GM18502 (cell line): ENCODE results near the gene CUL1.

Experiments used
- ATAC-seq: cut with Tn5 transposase; IDR thresholded peaks from one replicate; pipeline ENCODE4 v1.9.1; 2021; ENCODE audit warnings: mild to moderate bottlenecking; ENCODE audit not compliant: unreplicated experiment, poor library complexity

The CUL1 gene

GRCh38 chr7:148796841-148797240 lies 98.1 kb downstream of the CUL1 start:
- ATAC-seq, result no peak

- ATAC-seq, result no peak
Observed at GRCh38 chr7:148799893-148800555, 101.3 kb downstream of the CUL1 start.

- no peak for ATAC-seq
Observed at GRCh38 chr7:148800677-148801076, 102.0 kb downstream of the CUL1 start.

GRCh38 chr7:148802101-148802493 lies 103.4 kb downstream of the CUL1 start:
- ATAC-seq, result no peak

GRCh38 chr7:148803094-148803493 lies 104.4 kb downstream of the CUL1 start:
- no peak for ATAC-seq

GRCh38 chr7:148804343-148805235 lies 105.9 kb downstream of the CUL1 start:
- no peak for ATAC-seq

GRCh38 chr7:148806187-148806586 lies 107.5 kb downstream of the CUL1 start:
- no peak for ATAC-seq

GRCh38 chr7:148807436-148807835 lies 108.7 kb downstream of the CUL1 start:
- ATAC-seq, result no peak

- no peak for ATAC-seq
Observed at GRCh38 chr7:148809856-148810255, 111.2 kb downstream of the CUL1 start.

GRCh38 chr7:148811892-148812291 lies 113.2 kb downstream of the CUL1 start:
- ATAC-seq, result no peak

- no peak for ATAC-seq
Observed at GRCh38 chr7:148813890-148814289, 115.2 kb downstream of the CUL1 start.

- no peak for ATAC-seq
Observed at GRCh38 chr7:148814922-148815559, 116.3 kb downstream of the CUL1 start.

- no peak for ATAC-seq
Observed at GRCh38 chr7:148815612-148816011, 116.9 kb downstream of the CUL1 start.

- ATAC-seq, result no peak
Observed at GRCh38 chr7:148819697-148820360, 121.1 kb downstream of the CUL1 start.

GRCh38 chr7:148821422-148821821 lies 122.7 kb downstream of the CUL1 start:
- ATAC-seq, result no peak

- no peak for ATAC-seq
Observed at GRCh38 chr7:148824864-148825263, 126.2 kb downstream of the CUL1 start.

- ATAC-seq, result no peak
Observed at GRCh38 chr7:148825338-148825737, 126.6 kb downstream of the CUL1 start.

GRCh38 chr7:148828965-148829364 lies 130.3 kb downstream of the CUL1 start:
- ATAC-seq, result no peak

GRCh38 chr7:148830897-148831692 lies 132.4 kb downstream of the CUL1 start:
- ATAC-seq, result no peak

- no peak for ATAC-seq
Observed at GRCh38 chr7:148831782-148832181, 133.1 kb downstream of the CUL1 start.
